HEK293 (cell line): ENCODE measurements around the gene TWF2.

Experiments
- BCL11A ChIP-seq: fragments of 450-650 bp; formaldehyde crosslinking; IDR thresholded peaks from 2 replicates; pipeline ENCODE4 v1.5.1; 2016; ENCODE audit warnings: low read depth, missing biosample characterization, missing genetic modification characterization
- REPIN1 ChIP-seq: fragments of 450-650 bp; formaldehyde crosslinking; IDR thresholded peaks from 2 replicates; pipeline ENCODE4 v1.5.1; 2017; ENCODE audit warnings: missing biosample characterization, missing genetic modification characterization, low read depth
- ZNF239 ChIP-seq: fragments of 450-650 bp; formaldehyde crosslinking; IDR thresholded peaks from 2 replicates; pipeline ENCODE4 v1.5.1; 2016; ENCODE audit warnings: missing biosample characterization, missing genetic modification characterization
- ZNF274 ChIP-seq, 2 experiments: fragments of 200-500 bp in 1 of 2; fragments of 450-650 bp in 1 of 2; sonication (Bioruptor generic) in 1 of 2; formaldehyde crosslinking in 1 of 2; IDR thresholded peaks; 2 replicates each; pipeline versions ENCODE4 v1.5.1 to v1.6.1; 2014 to 2016; ENCODE audit warnings: borderline replicate concordance in 1 of 2, inconsistent platforms in 1 of 2, low read length in 1 of 2, missing biosample characterization in 1 of 2, missing genetic modification characterization in 1 of 2
- ZNF404 ChIP-seq: fragments of 450-650 bp; formaldehyde crosslinking; IDR thresholded peaks from 2 replicates; pipeline ENCODE4 v1.5.1; 2017; ENCODE audit warnings: missing biosample characterization, missing genetic modification characterization
- ZSCAN30 ChIP-seq: fragments of 450-650 bp; IDR thresholded peaks from 2 replicates; pipeline ENCODE4 v1.5.1; 2018; ENCODE audit warnings: missing biosample characterization, mild to moderate bottlenecking, missing genetic modification characterization, moderate library complexity
- TF ChIP-seq, protein P1 (sequence below): fragments of 450-650 bp; formaldehyde crosslinking; IDR thresholded peaks from 2 replicates; pipeline ENCODE4 v1.5.1; 2016; ENCODE audit warnings: missing biosample characterization, missing genetic modification characterization
- TF ChIP-seq, protein P2 (sequence below): fragments of 450-650 bp; formaldehyde crosslinking; IDR thresholded peaks from 2 replicates; pipeline ENCODE4 v1.5.1; 2016; ENCODE audit warnings: missing biosample characterization, missing genetic modification characterization, low read depth

DNA sequence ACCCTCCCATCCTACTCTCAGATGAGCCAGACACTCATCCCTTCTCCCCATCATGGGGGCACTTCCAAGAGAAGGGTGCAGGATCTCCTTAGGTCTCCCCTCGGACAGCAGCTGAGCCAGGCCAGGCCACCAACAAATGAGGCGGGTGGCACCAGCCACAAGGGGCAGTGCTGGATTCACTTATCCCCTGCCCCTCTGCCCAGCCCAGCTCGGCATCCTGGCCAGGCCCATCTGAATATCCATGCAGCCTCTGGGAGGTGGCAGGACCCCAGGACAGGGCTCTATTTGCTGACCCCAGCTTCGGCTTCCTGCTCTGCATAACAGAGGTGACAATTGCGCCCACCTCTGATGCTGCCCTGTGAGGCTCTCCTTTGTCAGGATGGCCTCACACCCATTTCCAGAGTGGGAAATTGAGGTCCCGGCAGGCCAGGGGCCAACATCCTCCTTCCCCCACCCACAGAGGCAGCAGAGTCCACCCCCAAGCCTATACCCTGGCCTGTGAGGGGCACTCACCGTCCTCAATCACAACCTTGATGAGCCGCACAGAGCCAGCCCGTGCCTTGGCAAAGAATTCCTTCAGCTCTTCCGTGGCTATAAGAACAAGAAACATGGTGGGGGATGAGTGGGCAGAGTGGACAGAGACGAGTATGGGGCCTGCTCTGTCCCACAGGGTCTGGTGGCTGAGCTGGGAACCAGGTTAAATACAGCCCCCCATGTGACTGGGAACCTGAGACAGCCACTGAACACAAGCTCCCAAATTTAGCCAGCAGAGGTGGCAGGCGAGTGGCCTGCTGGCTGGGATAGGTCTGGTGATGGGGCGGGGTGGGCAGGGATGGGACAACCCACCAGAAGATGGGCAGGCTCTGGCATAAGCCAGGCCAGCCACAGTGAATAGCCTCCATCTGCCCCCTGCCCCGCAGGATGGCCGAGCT is 4.2 kb downstream of the TWF2 start:
- TF ChIP-seq BCL11A (tag by site-specific recombination), result no peak
- no peak for TF ChIP-seq ZSCAN30 (tag by site-specific recombination)
- TF ChIP-seq ZNF404 (tag by site-specific recombination), result no peak
- TF ChIP-seq REPIN1, result no peak
- no peak for TF ChIP-seq ZNF274 (IDR thresholded peaks at IDR 0.05; ENCODE audit: low read length)
- TF ChIP-seq ZNF274 (tag by site-specific recombination; IDR thresholded peaks at IDR 0.05; ENCODE audit: borderline replicate concordance), result no peak
- TF ChIP-seq, protein P1, sequence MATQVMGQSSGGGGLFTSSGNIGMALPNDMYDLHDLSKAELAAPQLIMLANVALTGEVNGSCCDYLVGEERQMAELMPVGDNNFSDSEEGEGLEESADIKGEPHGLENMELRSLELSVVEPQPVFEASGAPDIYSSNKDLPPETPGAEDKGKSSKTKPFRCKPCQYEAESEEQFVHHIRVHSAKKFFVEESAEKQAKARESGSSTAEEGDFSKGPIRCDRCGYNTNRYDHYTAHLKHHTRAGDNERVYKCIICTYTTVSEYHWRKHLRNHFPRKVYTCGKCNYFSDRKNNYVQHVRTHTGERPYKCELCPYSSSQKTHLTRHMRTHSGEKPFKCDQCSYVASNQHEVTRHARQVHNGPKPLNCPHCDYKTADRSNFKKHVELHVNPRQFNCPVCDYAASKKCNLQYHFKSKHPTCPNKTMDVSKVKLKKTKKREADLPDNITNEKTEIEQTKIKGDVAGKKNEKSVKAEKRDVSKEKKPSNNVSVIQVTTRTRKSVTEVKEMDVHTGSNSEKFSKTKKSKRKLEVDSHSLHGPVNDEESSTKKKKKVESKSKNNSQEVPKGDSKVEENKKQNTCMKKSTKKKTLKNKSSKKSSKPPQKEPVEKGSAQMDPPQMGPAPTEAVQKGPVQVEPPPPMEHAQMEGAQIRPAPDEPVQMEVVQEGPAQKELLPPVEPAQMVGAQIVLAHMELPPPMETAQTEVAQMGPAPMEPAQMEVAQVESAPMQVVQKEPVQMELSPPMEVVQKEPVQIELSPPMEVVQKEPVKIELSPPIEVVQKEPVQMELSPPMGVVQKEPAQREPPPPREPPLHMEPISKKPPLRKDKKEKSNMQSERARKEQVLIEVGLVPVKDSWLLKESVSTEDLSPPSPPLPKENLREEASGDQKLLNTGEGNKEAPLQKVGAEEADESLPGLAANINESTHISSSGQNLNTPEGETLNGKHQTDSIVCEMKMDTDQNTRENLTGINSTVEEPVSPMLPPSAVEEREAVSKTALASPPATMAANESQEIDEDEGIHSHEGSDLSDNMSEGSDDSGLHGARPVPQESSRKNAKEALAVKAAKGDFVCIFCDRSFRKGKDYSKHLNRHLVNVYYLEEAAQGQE (tag by site-specific recombination), result no peak
- TF ChIP-seq, protein P2, sequence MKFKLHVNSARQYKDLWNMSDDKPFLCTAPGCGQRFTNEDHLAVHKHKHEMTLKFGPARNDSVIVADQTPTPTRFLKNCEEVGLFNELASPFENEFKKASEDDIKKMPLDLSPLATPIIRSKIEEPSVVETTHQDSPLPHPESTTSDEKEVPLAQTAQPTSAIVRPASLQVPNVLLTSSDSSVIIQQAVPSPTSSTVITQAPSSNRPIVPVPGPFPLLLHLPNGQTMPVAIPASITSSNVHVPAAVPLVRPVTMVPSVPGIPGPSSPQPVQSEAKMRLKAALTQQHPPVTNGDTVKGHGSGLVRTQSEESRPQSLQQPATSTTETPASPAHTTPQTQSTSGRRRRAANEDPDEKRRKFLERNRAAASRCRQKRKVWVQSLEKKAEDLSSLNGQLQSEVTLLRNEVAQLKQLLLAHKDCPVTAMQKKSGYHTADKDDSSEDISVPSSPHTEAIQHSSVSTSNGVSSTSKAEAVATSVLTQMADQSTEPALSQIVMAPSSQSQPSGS, result no peak
- no peak for TF ChIP-seq ZNF239
